ENCODE results near the gene CHSY1.

The CHSY1 gene

GRCh38 chr15:101267320-101268104, 15.7 kb upstream of the CHSY1 start:
- no peak for DNase-seq (ENCODE audit: low spot score)

DNA sequence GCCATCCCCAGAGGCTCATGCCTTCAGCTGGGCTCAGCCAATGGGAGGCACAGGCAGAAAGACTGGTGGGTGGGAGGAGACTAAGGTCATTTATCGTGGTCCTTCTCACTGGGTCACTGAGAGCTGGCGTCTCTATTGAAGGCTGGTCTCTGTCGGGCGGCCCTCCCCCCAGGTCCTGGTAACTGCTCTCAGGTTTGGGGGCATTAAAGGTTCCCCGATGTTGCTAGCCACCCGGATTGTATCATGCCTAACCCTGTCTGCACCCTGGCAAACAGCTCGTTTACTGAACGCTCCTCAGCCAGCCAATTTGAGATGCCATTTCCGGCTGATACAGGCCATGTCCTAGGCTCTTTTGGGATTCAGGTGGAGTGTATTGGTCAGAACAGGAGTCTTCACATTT, 14.9 kb upstream of the CHSY1 start:
- DNase-seq (ENCODE audit: low spot score), result no peak

- no peak for DNase-seq (ENCODE audit: low spot score)
These were observed 14.2 kb upstream of the CHSY1 start for GRCh38 chr15:101266034-101266433.

- DNase-seq (ENCODE audit: low spot score), result no peak
These were observed 13.2 kb upstream of the CHSY1 start for GRCh38 chr15:101264911-101265641.

- no peak for DNase-seq (ENCODE audit: low spot score)
These were observed 12.2 kb upstream of the CHSY1 start for GRCh38 chr15:101264011-101264410.

- DNase-seq (ENCODE audit: low spot score), result no peak
These were observed 10.7 kb upstream of the CHSY1 start for GRCh38 chr15:101262551-101262950.

- DNase-seq (ENCODE audit: low spot score), result peak; percentile 68
These were observed 6.6 kb upstream of the CHSY1 start for GRCh38 chr15:101258238-101259144.

DNA sequence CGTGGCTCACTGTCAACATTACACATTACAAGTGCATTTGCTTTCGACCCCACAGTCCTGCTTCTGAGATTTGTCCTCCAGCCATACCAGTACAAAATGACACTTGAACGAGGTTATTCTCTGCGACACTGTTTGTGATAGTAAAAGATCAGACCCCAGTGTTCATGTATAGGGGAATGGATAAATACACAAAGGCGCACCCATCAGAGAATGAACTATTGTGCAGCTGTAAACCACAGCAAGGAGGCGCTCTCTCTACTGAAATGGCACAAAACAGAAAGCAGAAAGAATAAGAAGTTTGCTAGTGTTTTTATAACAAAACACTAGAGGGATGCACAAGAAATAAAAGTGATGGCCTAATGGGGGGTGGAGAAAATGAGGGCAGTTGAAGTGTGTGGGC, 4.9 kb upstream of the CHSY1 start:
- DNase-seq (ENCODE audit: low spot score), result peak; percentile 13

- DNase-seq (ENCODE audit: low spot score), result no peak
These were observed 3.9 kb upstream of the CHSY1 start for GRCh38 chr15:101255615-101256241.

DNA sequence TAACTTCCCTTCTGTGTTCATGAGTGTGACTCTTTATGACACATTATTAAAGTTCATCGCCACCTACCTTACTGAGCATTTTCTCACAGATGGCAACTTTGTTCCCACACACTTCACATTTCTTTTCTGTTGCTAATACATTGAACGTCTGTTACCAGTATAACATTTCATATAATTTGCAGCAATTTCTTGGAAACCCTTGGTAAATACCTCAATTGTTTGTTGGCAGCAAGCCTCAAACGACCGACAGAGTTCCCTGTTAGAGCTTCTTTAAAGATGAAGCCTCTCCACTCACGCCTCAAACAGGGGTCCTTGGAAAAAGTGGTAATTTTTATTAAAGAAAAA, 3.2 kb upstream of the CHSY1 start:
- DNase-seq (ENCODE audit: low spot score), result no peak

DNA sequence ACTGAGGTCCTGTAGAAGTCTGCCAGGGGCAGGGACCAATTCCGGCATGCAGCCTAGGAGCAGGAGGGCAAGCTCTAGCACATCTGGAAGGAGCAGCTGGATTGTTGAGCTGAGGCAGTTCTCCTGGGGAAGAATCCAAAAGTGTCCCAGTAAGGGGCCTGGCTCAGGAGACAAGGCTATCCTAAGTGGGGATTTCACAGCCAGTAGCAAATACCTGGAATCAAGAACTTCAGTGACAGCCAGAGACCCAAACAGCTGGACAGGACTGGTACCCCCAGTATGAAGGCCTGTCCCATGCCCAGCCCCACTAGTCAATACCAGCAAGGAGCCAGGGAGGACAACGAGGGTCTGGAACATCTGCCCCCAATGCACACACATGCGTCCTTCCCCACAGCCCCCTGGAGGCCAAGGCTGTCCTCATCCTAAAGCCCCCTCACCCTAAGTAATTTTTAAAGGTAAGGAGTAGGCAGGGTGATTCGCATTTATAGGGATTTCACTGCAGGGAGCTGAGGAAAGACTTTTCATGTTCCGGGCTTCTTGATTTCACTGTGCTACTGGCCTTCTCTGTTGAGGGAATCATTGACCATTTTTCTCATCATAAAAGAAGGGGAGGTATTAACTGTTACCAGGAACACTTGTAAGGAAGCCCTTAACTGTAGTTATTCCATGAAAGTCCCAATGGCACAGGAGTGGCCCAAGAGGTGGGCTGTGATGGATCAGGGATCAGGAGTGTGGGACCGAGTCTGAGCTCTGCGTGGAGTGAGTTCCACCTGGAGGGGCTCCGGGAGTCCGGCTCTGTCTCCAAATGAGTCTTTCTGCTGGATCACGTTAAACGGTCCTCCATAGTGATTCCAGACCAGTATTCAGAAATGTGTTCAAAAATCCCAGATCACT, 2.6 kb upstream of the CHSY1 start:
- no peak for DNase-seq (ENCODE audit: low spot score)

DNA sequence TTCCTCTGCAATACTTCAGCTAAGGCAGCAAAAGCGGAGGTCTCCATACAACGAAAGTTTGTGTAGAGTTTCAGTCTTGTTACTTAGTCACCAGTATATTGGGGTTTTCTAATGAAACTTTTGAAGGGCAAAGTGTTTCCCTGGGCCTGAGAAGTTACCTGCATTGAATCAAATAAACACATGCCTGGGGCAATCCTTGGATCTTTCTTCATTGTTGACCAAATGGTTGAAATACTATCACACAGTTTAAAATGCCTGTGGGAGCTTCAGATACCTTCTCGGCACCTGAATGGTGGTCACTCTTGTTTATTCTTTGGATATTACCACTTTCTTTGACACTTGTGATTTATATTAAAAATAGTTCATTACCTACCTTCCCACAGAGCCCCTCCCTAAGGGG, 988 bp upstream of the CHSY1 start:
- no peak for DNase-seq (ENCODE audit: low spot score)

GRCh38 chr15:101250873-101251829, 697 bp downstream of the CHSY1 start:
- DNase-seq (ENCODE audit: low spot score), result no peak

- no peak for DNase-seq (ENCODE audit: low spot score)
These were observed 1.5 kb downstream of the CHSY1 start for GRCh38 chr15:101250341-101250831.

DNA sequence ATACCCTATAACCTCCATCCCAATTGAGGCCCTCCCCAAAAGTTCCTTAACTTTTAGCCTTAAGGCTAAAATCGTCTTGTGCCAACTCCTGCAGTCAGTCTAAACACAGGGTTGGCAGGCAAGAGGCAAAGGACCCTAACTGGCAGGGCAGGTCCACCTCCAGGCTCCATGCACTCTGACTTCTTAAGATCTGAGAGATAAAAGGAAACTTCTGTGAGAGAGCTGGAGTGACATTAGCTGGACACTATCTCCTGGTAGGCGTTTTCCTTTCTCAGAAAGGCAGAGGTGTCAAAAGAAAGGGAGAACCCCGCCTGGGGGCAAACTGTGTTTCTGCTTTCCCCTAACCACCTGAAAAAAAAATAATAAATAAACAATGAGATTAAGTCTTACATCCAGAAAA, 3.6 kb downstream of the CHSY1 start:
- DNase-seq (ENCODE audit: low spot score), result no peak

- peak; percentile 10 for DNase-seq (ENCODE audit: low spot score)
These were observed 4.8 kb downstream of the CHSY1 start for GRCh38 chr15:101246824-101247745.

DNA sequence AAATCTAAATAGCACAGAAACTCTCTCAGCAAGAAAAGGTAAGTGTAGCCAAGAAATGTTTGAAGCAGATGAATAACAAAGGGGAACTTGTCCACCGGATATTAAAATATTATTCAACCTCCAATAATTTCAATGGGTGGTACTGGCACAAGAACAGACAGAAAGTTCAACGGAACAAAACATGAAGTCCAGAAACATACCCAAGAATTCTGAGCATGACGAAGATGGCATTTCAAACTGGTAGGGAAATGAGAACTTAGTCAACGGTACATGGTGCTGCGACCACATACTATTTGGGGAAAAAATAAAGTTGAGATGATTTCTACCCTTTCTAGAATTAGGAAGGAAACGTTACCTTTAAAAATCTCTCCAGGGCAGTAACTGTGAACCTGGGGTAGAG, 5.5 kb downstream of the CHSY1 start:
- DNase-seq (ENCODE audit: low spot score), result no peak

DNA sequence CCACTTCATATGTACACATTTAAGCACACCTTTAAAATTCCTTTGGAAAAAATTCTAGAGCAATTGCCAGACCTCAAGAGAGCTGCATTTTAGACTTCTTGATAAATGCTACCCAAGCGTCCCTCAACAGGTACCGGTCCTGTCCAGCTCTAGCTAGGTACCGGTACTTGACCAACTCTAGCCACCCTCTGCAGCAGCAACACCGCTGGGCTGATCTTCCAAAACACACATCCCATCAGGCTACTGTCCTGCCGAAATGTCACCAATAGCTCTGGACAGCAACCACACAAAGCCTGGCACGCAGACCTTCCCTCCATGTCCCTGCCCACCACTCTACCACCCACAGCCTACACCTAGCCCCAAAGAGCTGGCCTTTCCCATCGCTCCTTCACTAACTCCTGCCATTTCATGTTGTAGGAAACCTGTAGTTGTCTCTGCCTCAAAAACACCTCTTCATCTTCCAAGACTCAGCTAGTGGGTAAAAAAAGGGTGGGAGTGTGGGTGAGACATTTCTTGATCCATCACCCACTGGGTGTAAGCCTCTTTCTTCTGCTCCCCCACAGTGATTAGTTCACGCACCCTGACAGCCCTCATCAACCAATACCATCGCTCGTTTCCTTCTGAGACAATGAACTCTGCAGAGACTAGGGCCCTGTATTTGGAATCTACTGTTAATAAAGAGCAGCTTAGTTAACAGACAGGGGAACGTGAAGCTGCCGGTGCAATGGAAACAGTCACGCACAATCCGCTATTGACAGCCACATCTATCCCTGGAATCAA, 6.8 kb downstream of the CHSY1 start:
- DNase-seq (ENCODE audit: low spot score), result no peak

Measured in CD4-positive, alpha-beta T cell treated with Interleukin-15 for 4 hours (primary cell).